Breast epithelium (tissue), 4 donors: ENCODE results near the gene FOLR2. TPM values are rescaled to one million over a fixed set of nuclear protein-coding genes. Genes with fewer than 3 reads are reported as not detected.

Source experiments
- DNase-seq, 2 donors: peaks; one replicate each; pipeline ENCODE4 v3.0.0-alpha.2; 2019; ENCODE audit warnings: low spot score in 2 of 2
- H3K27ac ChIP-seq, 2 donors: fragments of 200-600 bp; sonication (generic) in 1 of 2; one replicate each; pipeline ENCODE4 v1.5.1; 2016 to 2019; ENCODE audit warnings: mild to moderate bottlenecking in 1 of 2
- H3K27me3 ChIP-seq, 2 donors: fragments of 200-600 bp; sonication (generic) in 1 of 2; one replicate each; pipeline versions ENCODE4 v1.5.1 to v1.6.0; 2017 to 2019; ENCODE audit warnings: control low read depth in 1 of 2, mild to moderate bottlenecking in 1 of 2
- H3K36me3 ChIP-seq: fragments of 200-600 bp; one replicate; pipeline ENCODE4 v1.5.1; 2019
- H3K4me1 ChIP-seq, 2 donors: fragments of 200-600 bp; sonication (generic); one replicate each; pipeline ENCODE4 v1.5.1; 2016 to 2019; ENCODE audit warnings: control low read depth in 1 of 2
- H3K4me3 ChIP-seq, 3 donors: fragments of 200-600 bp; sonication (generic); 1 replicate in 2 of 3; 2 replicates in 1 of 3; pipeline ENCODE4 v1.5.1; 2016 to 2019; ENCODE audit warnings: mild to moderate bottlenecking in 3 of 3, moderate library complexity in 2 of 3
- H3K9me3 ChIP-seq, 2 donors: fragments of 200-600 bp; sonication (generic) in 1 of 2; one replicate each; pipeline ENCODE4 v1.5.1; 2016 to 2019; ENCODE audit warnings: control low read depth in 1 of 2
- POLR2A ChIP-seq: fragments of 450-650 bp; IDR thresholded peaks from one replicate; pipeline ENCODE4 v1.6.1; 2016; ENCODE audit warnings: antibody characterized with exemption, mild to moderate bottlenecking, moderate library complexity
- POLR2AphosphoS5 ChIP-seq, 3 donors: sonication (generic); formaldehyde crosslinking; IDR thresholded peaks; one replicate each; pipeline ENCODE4 v1.6.1; 2017; ENCODE audit warnings: antibody characterized with exemption in 3 of 3
- intact Hi-C: fragments of 100-400 bp; cut with DNase I; formaldehyde crosslinking; loops from one replicate; pipeline ENCODE4 v1.15.1; 2023; ENCODE audit warnings: low total_unique reads
- total RNA-seq, 3 donors: library from RNA; depleted of rRNA; stranded (reverse); fragments of >200 nt; gene quantifications; one replicate each; pipeline ENCODE4 v1.1.0, GENCODE V29; 2016
- TF ChIP-seq, protein P1 (sequence below), 3 donors: fragments of 450-650 bp; IDR thresholded peaks; one replicate each; pipeline ENCODE4 v1.5.1; 2016 to 2017; ENCODE audit warnings: antibody characterized with exemption in 3 of 3, mild to moderate bottlenecking in 3 of 3, moderate library complexity in 3 of 3

Gene FOLR2
- total RNA-seq, 3 donors from 2014 or later = 5.2 to 143 (median 16.7) TPM

DNA sequence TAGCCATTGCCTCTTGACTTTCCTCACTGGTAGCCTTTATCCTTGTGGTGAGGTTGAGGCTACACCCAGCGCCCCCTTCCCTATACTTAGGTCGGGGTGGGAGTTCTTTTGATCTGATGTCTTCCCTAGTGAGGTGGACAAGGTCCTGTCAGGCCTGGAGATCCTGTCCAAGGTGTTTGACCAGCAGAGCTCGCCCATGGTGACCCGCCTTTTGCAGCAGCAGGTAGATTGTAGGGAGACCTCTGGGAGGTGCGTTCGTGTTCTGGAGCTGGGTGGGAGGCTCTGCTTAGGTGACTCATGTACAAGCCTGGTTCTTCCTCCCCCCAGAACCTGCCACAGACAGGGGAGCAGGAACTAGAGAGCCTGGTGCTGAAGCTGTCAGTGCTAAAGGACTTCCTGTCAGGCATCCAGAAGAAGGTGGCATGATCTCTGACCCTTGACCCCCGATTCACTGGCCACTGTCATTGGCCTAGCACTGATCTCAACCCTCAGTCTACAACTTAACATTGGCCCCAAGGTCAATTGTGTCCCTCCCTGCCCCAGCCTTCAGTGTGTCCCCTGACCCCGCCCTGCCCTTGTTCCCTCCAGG, 12.8 kb downstream of the FOLR2 start:
- Histone ChIP-seq H3K36me3 (peaks cover 5% of the 10 kb centered on the region), H3K9me3 (no peaks in the 10 kb centered on the region), H3K27me3 (no peaks in the 10 kb centered on the region), H3K4me3 (no peak overlapping the region), H3K27ac (no peak overlapping the region), H3K4me1 (peaks cover 7 to 17% of the 10 kb centered on the region in 2 donors)
- peak; percentile 15 to 16 for DNase-seq
- intact Hi-C loops = no loop called here
- TF ChIP-seq POLR2AphosphoS5 (IDR thresholded peaks at IDR 0.05) (no peak), POLR2A (no peak)
- TF ChIP-seq, protein P1, sequence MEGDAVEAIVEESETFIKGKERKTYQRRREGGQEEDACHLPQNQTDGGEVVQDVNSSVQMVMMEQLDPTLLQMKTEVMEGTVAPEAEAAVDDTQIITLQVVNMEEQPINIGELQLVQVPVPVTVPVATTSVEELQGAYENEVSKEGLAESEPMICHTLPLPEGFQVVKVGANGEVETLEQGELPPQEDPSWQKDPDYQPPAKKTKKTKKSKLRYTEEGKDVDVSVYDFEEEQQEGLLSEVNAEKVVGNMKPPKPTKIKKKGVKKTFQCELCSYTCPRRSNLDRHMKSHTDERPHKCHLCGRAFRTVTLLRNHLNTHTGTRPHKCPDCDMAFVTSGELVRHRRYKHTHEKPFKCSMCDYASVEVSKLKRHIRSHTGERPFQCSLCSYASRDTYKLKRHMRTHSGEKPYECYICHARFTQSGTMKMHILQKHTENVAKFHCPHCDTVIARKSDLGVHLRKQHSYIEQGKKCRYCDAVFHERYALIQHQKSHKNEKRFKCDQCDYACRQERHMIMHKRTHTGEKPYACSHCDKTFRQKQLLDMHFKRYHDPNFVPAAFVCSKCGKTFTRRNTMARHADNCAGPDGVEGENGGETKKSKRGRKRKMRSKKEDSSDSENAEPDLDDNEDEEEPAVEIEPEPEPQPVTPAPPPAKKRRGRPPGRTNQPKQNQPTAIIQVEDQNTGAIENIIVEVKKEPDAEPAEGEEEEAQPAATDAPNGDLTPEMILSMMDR (IDR thresholded peaks at IDR 0.05) = no peak

DNA sequence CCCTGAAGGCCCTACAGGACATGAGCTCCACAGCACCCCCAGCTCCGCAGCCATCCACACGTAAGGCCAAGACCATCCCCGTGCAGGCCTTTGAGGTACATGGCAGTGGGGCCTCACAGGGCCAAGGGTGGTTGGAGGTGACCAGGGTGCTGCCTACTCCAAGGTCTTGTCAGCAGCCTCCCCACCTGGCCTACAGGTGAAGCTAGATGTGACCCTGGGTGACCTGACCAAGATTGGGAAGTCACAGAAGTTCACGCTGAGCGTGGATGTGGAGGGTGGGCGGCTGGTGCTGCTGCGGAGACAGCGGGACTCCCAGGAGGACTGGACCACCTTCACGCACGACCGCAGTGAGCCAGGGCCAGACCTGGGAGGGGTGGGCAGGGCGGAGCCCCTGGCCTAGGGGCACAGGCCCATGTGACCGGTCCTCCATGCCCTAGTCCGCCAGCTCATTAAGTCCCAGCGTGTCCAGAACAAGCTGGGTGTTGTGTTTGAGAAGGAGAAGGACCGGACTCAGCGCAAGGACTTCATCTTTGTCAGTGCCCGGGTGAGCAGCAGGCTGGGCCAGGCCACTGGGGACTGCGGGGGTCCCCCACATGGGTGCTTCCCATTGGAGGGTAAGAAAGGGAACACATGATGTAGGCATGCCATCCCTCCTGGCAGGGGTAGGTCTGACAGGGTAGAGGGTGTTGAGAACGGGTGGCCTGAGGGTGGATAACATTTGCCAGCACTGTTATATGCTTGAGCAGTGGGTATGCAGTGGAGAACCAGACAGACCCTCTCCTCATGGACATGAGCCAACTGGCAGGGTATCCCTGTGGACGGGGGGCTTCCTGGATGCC, 13.6 kb downstream of the FOLR2 start:
- H3K4me3 ChIP-seq = no peak overlapping the region
- H3K4me1 ChIP-seq = peaks cover 7 to 17% of the 10 kb centered on the region in 2 donors
- intact Hi-C loops = no loop called here
- peaks cover 5% of the 10 kb centered on the region for H3K36me3 ChIP-seq
- no peaks in the 10 kb centered on the region for H3K9me3 ChIP-seq
- peak in 1 of 2 donors; percentile 43 for DNase-seq
- TF ChIP-seq, protein P1 (IDR thresholded peaks at IDR 0.05) = no peak
- no peak for TF ChIP-seq POLR2A
- no peak for TF ChIP-seq POLR2AphosphoS5 (IDR thresholded peaks at IDR 0.05)
- no peak overlapping the region for H3K27ac ChIP-seq
- no peaks in the 10 kb centered on the region for H3K27me3 ChIP-seq

DNA sequence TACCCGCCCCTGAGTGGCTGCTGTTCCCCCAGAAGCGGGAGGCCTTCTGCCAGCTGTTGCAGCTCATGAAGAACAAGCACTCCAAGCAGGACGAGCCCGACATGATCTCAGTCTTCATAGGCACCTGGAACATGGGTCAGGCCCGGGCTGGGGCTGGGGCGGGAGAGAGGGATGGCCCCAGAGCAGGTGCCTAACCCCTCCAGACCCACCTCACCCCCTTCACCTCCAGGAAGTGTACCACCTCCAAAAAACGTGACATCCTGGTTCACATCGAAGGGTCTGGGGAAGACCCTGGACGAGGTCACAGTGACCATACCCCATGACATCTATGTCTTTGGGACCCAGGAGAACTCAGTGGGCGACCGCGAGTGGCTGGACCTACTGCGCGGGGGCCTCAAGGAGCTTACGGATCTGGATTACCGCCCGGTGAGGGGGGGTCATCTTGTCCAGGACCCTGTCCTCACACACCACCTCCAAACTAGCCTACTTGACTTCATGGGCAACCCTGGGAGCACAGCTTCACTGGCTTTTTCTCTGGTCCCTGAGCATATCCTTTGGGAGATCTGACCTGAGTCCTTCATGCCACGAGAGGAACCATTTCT, 14.3 kb downstream of the FOLR2 start:
- H3K4me1 ChIP-seq = peaks cover 1 to 12% of the 10 kb centered on the region in 2 donors
- peaks cover 5% of the 10 kb centered on the region for H3K36me3 ChIP-seq
- H3K9me3 ChIP-seq = no peaks in the 10 kb centered on the region
- H3K4me3 ChIP-seq = no peak overlapping the region
- H3K27ac ChIP-seq = no peak overlapping the region
- intact Hi-C loops = no loop called here
- no peaks in the 10 kb centered on the region for H3K27me3 ChIP-seq
- TF ChIP-seq POLR2A (no peak), POLR2AphosphoS5 (IDR thresholded peaks at IDR 0.05) (no peak)
- TF ChIP-seq, protein P1 (IDR thresholded peaks at IDR 0.05) = no peak
- peak in 1 of 2 donors; percentile 13 for DNase-seq

DNA sequence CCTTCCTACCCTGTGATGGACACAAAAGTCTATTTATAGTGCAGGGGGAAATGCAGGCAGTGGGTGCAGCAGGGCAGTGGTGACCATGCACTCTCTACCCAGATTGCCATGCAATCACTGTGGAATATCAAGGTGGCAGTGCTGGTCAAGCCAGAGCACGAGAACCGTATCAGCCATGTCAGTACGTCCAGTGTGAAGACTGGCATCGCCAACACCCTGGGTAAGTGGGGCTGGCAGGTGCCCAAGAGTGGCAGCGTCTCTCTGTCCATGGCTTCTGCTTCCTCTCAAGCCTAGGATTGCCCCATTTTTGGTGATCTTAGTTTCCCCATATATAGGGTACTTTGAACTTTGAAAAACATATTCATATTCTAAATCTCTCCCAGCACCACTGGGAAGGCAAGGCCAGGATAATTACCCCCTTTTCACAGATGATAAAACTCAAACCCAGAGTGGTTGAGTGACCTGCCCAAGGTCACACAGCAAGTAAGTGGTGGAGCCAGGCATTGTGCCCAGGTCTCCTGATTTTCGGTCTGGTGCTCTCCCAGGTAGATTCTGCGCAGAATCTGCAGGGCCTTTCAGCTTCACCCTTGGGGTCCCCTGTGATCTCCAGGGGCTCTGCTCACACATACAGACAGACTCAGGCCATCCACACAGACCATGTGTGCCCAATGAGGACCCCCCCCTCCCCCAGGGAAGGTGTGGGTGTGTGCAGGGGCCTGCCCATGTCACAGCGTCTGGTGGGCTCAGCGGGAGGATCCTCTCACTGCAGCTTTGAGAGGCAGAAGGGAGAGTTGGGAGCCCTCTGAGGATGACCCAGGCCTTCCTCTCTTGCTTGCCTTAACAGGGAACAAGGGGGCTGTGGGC, 15.0 kb downstream of the FOLR2 start:
- no peak overlapping the region for H3K27ac ChIP-seq
- H3K9me3 ChIP-seq = no peaks in the 10 kb centered on the region
- TF ChIP-seq POLR2AphosphoS5 (IDR thresholded peaks at IDR 0.05) (no peak), POLR2A (no peak)
- TF ChIP-seq, protein P1 (IDR thresholded peaks at IDR 0.05) = no peak
- H3K27me3 ChIP-seq = no peaks in the 10 kb centered on the region
- H3K36me3 ChIP-seq = peaks cover 5% of the 10 kb centered on the region
- DNase-seq = peak in 1 of 2 donors; percentile 16
- H3K4me1 ChIP-seq = peaks cover 0 to 9% of the 10 kb centered on the region in 2 donors
- intact Hi-C loops = no loop called here
- H3K4me3 ChIP-seq = no peak overlapping the region
